Activated CD8-positive, alpha-beta memory T cell treated with anti-CD3 and anti-CD28 coated beads for 48 hours (primary cell): ENCODE measurements around the gene XYLB.
A peak's percentile ranks its signal among the peaks of the same experiment; 100 is the strongest.
"Not testable (repeated sequence)": the region's sequence is repeated elsewhere in the genome, so short reads cannot be mapped to it uniquely, and the experiment has no call there.

Experiments
- DNase-seq, 3 experiments: peaks; one replicate each; pipeline ENCODE4 v3.0.0-alpha.2; 2020; ENCODE audit warnings: low read depth in 2 of 3, low spot score in 2 of 3

Gene XYLB

DNA sequence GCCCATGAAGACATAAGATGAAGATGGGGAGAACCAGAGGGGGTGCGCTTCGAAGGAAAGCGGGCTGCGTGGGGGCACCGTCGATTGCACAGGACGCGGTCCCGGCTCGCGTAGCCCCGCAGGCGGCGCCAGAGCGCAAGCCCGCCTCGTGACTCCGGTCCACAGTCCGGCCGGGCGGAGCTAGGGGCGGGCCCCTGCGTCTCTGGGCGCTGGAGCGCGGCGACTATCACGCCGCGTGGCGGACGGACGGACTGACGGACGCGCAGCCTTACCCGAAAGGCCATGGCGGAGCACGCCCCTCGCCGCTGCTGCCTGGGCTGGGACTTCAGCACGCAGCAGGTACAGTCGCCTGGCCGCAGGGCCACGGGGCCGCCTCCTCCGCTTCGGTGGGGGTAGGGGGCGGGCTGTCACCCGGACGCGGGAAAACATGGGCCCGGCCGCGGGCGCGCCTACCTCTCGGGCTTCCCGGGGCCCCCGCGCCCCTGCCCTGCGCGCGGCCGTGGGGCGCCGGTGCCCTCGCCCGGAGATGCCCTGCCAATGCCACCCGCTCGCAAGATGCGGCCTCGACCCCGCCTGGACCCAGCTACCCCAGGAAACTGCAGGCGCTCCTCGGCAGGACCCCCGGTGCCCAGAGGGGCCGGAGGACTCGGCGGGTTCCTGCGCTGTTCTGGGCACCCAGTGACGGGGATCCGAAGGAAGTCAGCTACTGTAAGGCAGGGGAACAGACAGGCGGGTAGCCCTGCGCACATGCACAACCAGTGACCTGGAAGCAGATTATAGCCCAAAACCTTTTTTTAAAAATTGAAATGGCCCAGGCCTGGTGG is at the start of gene XYLB:
Gene XYLB (plus strand): TSS at position 199 of the 824 bp plus-strand sequence. CDS start 84 bp downstream, at position 283.
- peak; percentile 59 to 69 (median 67) for DNase-seq

DNA sequence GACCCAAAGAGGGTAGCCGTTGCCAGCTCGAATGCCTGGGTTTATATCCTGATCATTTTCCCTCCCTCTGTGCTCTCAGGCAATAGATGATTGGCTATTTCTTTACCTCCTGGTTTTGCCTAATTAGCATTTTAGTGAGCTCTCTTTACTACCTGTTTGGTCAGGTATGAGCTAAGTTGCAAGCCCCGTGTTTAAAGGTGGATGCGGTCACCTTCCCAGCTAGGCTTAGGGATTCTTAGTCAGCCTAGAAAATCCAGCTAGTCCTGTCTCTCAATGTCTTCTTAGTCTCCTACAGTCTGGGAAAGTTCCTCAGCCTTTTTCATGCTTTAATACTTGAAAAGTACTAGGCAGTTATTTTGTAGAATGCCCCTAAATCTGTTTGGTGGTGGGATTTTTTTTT is 49.5 kb upstream of the XYLB start:
- not testable (repeated sequence) for DNase-seq

DNA sequence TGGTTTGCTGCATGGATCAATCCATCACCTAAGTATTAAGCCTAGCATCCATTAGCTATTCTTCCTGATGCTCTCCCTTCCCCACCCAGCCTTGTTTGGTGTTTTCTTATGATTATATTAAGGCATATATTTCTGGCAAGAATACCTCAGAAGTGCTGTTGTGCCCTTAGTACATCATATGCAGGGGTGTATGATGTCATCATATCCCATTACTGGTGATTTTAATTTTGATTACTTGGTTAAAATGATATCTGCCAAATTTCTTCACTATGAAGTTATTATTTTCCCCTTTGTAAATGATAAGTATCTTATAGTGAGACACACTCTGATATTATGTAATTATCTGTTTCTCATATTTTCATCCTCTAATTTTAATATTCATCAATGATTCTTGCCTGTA is 49.0 kb upstream of the XYLB start:
- no peak for DNase-seq

DNA sequence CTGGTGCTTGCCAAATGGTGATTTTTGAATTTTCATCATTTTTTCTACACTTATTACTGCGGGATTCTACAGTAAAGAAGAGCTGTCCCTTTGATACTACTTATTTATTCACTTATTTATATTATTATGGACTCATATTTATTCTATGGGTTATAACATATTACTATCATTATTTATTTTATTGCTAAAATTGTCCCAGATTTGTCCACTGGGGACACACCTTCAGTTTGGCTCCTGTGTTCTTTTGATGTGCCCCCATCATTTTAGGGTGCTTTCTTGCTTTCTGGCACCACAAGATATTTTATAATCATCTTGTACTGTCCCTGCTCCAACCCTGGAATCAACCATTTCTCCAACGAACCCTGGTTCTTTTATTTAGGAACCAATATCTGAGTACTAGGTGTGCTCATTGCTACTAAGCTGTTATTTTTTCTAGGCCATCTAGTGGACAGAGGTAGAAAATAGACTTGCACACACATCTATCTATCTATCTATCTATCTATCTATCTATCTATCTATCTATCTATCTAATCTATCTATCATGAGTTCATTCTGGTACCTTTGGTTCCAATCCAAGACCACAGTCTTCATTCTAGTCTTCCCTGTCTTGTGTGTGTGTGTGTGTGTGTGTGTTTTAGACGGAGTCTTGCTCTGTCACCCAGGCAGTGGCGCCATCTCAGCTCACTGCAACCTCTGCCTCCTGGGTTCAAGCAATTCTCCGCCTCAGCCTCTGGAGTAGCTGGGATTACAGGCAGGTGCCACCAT is 48.5 kb upstream of the XYLB start:
- DNase-seq, result no peak

DNA sequence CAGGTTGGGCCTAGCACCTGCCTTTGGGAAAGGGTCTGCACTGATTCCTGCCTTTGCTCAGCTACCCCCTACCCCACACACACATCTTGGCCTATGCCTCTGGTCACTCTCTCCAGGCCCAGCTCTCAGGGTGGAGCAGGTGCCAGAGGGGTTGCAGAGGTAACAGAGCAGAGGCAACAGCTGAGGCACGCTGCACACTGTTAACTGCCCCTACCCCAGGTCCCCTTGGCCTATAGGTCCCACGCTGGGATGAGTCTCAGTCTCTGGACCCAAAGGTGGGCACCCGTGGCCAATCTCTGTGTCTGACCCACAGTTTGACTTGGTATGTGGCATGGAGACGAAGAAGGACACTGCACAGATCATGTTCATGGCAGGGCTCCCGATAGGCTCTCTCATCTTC is 39.6 kb upstream of the XYLB start:
- no peak for DNase-seq

DNA sequence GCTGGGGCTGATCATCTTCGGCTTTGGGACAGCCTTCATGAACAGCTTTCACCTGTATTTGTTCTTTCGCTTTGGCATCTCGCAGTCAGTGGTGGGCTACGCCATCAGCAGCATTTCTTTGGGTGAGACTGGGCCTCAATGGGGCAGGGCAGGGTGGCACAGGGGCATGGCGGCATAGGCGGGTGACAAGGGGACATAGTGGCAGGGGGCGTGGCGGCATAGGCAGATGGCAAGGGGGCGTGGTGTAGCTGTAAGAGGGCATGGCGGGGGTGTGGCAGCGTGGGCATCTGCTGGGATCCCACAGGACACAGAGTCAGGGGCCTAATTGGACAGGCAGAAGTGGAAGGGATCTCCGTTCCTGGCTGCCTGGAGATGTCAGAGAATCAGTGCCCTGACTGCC is 39.0 kb upstream of the XYLB start:
- no peak for DNase-seq

DNA sequence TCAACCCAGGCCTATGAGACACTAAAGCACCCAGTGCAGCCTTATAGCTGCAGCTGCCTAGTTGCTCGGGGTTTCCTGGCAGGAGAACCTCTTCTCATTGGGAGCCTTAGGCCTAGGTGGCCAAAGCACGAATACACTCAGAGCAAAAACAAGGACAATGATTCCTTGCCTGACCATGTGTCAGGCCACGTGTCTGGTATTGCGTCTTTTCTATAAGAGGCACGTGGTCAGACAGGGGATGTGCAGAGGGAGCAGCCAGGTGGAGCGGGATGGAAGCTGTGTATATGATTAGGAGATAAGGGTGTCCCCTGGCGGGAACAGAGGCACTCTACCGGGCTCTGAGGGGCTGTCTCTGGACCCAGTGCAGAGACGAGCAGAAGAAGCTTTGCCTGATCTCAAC is 38.1 kb upstream of the XYLB start:
- DNase-seq, result no peak

DNA sequence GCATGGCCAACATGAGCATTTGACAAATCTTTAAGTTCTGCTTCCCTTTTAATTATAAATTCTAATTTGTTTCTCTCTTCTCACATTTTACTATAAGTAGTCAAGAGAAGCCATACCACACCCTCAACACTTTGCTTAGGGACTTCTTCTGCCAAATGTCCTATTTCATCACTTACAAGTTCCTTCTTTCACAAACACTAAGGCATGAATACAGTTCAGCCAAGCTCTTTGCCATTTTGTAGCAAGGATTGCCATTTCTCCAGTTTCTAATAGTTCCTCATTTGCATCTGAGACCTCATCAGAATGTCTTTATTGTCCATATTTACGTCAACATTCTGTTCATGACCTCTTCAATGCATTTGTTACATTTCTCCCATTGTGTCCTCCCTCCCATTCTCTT is 35.1 kb upstream of the XYLB start:
- no peak for DNase-seq

DNA sequence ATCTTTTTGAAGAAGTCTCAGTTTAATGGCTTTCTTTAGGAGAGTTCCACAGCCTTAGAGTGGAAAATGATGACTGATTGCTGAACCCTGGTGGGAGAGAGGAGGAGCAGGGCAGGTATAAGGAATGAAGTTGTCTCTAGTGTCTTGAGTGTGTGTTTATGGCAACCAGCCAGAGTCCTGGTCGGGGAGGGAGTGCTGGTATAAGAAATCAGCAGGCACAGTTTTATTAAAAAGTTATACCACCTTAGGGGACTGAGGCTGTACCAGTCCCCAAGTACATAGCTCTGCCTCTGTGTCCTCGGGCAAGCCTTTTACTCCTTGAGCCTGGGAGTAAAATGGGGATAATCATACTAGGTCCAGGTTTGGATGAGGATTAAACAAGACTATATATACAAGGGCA is 34.6 kb upstream of the XYLB start:
- no peak for DNase-seq

DNA sequence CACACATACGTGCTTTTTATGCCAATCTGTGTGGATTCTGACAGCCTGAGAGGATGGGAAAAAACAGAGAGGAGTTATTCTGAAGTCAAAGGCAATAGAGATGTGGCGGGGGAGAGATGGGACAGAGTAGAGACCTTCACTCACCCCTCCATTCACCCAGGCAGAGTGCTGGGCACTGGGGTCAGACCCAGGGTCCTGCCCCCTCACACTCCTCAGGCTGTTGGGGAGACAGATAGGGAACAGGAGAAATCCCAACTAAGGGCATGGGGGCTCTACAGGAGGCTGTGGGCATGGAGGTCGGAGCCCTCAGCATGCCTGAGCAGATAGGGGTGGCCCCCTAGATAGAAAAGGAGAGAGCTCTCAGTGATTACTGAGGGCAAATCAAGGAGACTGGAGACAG is 34.2 kb upstream of the XYLB start:
- DNase-seq, result no peak

DNA sequence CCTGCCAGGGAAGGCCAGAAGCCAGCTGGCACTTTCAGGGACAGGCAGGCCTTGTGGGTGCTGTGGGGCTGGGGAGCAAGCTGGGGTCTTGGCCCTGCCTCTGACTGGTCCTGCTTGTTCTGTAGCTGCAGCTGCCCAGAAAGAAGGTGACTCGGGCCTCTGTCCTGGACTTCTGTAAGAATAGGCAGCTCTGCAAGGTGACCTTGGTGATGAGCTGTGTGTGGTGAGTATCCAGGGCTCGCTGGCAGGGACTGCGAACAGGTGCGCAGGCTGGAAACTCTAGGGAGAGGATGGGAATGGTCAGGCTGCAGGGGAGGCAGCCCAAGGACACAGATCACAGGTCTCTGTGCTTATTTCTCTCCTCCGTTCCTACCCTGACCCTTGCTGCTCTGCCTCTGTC is 33.3 kb upstream of the XYLB start:
- no peak for DNase-seq

DNA sequence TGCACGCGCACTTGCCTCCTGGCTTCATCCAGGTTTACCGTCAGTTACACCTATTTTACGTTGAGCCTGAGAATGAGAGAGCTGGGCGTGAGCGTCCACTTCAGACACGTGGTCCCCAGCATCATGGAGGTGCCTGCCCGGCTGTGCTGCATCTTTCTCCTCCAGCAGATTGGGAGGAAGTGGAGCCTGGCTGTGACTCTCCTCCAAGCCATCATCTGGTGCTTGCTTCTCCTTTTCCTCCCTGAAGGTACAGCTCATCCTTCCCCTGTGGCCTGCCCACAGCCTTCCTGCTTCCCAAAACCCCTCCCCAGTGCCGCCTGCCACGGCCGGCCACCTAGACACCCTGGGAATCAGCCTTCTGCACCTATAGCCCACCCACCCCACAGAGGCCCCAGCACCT is 32.9 kb upstream of the XYLB start:
- no peak for DNase-seq

DNA sequence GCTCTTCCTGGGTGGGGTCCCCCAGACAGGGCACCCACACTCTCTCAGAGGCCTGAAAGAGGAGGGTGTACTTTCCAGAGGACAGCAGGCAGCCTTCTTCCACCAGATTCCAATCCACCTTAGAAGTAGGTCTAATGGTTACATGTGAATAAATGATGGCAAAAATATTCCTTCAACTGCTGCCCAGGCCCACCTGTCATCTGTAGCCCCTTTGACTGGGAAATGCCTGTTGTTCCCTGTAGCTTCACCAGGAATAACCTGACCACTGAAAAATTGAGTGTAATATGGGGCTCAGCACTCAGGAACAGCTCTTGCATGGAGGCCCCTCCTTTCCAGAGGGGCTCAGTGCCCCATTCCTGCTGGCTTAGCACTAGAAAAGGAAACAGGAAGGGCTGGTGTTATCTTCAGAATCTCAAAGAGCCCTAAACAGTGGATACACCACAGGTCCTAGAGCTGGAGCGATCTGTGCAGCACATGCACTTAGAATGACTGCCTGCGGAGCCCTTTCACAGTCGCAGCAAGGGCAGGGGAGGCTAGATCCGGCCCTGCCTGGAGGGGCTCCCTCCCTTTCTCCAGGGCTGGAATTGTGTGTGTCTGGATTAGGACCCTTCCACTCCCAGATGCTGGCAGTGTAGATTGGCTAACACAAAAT is 32.3 kb upstream of the XYLB start:
- no peak for DNase-seq

DNA sequence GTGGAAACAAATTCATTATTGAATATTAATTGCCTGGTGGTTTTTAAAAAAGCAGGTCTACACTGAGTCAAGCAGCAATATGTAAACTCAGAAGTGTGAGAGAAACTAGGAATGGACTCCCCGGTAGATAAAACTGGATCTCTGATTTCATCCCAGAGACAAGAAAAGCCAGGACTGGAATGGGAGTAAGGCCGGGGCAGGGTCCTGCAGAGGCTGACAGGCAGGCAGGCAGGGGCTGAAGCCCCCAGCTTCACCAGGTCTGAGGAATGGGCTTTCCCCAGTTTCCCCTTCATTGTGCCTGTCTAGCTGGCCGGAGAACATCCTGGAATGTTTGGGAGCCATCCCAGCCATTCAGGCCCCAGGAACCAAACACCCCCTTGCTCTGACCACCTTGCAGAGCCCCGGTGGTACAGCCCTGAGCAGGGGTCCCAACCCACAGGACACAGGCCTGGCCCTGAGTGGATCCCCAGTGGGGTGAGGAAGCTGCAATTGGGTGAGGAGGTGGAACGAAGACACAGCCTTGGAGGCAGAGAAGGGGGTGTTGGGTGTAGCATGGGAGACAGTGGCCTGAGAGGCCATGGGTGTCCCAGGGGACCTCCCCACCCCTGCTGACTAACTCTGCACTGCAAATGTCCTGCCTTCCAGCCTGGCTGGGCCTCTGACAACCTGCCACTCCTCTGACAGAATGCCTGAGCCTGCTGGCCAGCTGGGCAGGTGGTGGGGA is 31.7 kb upstream of the XYLB start:
- no peak for DNase-seq

DNA sequence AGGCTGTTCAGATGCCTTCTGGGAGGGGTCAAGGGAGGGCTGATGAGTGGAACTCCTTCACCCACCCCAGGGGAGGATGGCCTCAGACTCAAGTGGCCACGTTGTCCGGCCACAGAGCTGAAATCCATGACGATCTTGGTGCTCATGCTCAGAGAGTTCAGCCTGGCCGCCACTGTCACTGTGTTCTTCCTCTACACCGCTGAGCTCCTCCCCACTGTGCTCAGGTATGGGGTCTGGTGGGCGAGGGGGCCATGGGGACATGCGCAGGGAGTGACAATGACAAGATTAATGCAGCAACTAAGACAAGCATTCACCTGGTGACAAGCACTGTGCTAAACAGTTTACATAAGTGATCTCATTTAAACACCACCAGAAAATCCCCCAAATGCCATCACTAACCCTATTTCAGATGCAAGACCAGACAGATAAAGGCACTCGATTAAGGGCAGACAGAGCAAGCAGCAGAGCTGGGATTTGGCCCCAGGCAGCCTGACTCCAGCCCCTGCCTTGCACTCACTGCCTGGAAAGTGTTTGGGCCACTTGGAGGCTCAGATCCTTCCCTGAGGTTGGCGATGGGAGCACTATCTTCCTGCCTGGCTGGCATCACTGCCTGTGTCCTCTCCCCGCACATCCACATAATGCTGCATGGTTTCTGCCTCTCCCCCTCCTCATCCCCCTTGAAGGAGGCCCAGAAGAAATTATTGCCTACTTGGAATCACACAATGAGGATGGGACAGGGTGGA is 30.9 kb upstream of the XYLB start:
- no peak for DNase-seq

DNA sequence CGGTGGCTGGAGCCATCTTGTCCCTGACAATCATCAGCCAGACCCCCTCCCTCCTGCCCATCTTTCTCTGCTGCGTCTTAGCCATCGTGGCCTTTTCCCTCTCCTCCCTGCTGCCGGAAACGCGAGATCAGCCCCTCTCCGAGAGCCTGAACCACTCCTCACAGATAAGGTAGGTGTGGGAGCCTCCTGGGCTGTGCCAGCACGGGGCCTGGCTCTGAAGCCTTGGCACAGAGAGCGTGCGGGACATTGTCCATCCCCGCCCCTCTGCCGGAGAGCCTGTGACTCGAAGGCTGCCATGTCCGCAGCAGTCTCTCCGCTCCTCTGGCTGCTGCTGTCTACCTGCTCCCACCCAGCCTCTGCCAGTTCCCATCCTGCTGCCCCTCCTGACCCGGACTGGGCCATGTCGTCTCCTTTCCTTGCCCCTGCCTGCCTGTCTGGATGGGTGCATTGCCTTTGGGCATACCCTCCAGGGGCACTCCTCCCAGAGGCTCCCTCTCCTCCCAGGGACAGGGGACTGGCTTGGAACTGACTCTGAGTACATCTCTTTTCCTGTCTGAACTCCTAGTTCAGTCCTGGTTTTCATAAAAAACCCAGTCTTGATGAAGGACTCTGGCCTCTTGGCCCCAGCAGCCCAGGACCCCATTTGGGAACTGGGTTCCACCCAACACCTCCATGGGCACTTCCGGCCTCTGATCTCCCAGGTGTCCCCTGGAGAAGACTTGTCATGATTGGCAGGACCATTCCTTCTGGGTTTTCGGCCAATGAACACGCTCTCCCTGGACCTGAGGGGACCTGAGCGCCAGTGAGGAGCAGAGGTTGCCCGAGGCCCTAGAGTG is 30.0 kb upstream of the XYLB start:
- no peak for DNase-seq

DNA sequence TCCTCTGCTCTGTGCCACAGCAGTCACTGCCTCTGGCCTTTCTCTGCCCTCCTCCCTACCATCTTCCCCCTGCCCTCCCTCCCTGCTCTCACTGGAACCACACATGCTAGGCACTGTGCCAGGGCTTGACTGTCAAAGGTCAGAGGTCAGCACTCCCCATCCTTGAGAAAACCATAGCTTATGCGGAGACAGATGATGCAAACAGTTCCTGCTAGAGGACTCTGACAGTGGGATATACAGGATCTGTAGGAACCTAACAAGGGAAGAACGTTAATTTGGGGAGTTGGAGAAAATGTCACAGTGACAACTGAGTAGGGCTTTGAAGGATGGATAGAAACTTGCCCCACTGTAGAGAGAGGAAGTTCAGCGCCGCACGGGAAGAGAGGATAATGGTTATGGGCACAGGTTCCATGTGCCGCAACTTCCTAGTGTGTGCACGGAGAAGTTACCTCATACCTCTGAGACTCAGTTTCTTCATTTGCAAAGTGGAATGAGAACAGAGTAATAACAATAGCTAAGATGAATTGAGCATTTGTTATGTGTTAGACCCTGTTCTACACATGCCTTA is 29.3 kb upstream of the XYLB start:
- no peak for DNase-seq

DNA sequence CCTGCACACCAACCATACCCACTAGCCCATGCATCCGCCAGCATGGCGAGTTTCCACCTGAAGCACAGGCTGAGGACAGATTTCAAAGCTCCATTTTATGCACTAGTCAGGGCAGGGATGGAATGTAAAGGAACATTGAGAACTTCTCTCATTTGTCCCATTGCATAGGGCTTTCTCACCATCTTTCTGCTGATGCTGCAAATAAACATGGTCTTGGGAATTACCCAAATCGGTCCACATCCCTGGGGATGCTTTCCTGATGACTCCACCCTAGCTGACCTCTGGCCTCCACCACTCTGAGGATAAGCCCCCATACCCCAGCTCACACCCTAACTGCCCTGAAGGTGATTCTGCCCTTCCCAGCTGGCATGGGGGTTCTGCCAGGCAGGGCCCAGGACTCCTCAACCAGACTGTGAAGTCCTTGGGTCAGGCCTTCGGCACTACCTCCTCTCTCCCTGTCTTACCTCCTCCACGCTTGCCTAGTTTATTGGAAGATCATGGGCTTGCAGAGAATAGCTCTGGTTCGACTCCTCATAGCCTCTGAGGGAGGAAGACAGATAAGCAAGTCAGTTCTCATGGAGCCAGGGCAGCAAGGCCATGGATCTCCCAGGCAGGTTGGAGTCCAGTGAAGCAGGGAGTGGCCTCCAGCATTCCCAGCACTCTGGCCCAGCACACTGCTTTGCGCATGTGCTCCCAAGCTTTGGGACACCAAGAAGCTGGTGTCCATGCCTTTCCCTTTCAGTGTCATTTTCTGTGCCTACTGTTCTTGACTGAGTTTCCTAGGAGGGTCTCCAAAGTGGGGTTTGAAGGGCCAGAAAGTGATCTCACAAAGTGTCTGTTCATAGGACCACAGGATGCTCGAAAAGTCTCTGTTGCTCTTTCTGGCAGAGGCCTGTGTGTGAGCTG is 27.6 kb upstream of the XYLB start:
- DNase-seq, result no peak
